Fibroblast of pulmonary artery (primary cell): ENCODE data around the gene SYTL5.

Experiments
- DNase-seq: peaks from one replicate; pipeline ENCODE4 v3.0.0-alpha.2; 2010; ENCODE audit warnings: low read depth
- H3K4me3 ChIP-seq: replicated peaks from 2 replicates; pipeline ENCODE4 v1.5.1; 2011; ENCODE audit warnings: low read depth, mild to moderate bottlenecking, control low read depth, low read length, moderate library complexity
- CTCF ChIP-seq: IDR thresholded peaks from 2 replicates; pipeline ENCODE4 v1.5.1; 2011; ENCODE audit warnings: mild to moderate bottlenecking, control low read depth, low read length, inconsistent platforms; ENCODE audit errors: missing control alignments

The SYTL5 gene

GRCh38 chrX:38009641-38010040 is 3.3 kb downstream of the SYTL5 start:
- no peak for TF ChIP-seq CTCF
- no peak for DNase-seq
- no peak overlapping the region for H3K4me3 ChIP-seq

DNA sequence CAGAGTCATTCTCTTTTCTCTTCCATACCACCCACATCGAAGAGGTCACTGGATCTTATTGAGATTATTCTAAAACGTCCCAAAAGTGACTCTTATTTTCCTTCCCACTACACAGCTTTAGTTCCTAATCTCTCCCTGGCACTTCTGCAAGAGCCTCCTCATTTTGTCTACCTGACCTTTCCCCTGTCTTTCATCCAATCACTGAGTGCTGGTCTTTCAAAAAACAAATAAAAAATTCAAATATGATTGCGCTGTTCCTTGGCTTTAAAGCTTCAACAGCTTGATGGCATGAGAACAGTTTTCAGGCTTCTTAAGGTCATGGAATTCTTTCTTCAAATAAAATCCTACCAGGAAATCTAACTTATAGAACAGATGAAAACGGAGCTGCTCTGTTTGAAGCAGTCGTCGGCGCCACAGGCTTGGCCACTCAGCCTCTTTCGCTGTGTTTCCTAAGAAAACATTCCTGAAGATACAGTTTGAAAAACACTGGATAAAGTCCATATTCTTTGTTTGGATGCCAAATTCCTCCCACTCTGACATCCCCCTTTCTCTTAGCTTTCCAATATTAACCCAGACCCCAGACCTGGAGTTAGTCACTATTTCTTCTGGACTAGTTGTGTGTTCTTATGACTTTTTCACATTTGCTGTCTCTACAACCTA is 12.5 kb downstream of the SYTL5 start:
- no peak overlapping the region for H3K4me3 ChIP-seq
- TF ChIP-seq CTCF: no peak
- DNase-seq: peak; percentile 35

- TF ChIP-seq CTCF: no peak
- DNase-seq: no peak
- no peak overlapping the region for H3K4me3 ChIP-seq
These were observed 21.9 kb downstream of the SYTL5 start for GRCh38 chrX:38028300-38028699.

DNA sequence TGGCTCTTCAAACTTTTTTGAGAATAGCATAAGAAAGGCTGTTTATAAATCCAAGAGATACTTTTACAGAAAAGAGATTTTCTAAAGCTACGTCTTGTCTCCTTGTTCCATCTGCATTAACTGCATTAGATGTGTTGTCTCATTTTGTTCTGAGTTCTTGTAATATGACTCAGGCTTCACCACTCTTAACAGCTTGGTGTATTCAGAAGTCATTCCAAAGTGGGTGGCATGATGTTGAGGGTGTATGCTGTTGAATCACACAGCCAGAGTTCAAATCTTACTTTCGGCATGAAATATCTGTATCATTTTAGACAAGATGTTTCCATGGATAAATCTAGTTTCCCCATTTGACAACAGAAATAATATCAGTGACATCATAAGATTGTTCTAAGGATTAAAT is 30.1 kb downstream of the SYTL5 start:
- TF ChIP-seq CTCF: no peak
- DNase-seq: no peak
- no peak overlapping the region for H3K4me3 ChIP-seq

DNA sequence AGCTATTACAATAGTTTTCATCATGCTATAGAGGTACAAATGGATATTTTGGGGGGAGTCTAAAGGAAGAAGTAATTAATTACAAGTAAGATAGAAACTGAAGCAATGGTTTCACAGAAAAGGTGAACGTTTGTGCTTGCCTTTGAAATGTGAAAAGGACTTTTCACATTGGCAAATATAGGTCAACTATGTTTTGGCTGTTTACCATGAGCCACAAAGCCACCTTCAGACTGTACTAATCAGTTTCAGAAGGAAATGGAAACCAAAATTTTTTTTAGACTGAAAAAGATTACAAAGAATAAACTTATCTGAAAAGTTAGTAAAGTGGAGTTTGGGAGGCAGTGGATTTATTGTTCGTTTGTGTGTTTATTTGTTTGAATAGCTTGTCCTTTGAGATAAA is 32.1 kb downstream of the SYTL5 start:
- TF ChIP-seq CTCF: no peak
- DNase-seq: no peak
- H3K4me3 ChIP-seq: no peak overlapping the region

GRCh38 chrX:38041237-38041636 is 34.9 kb downstream of the SYTL5 start:
- no peak for TF ChIP-seq CTCF
- no peak overlapping the region for H3K4me3 ChIP-seq
- no peak for DNase-seq

DNA sequence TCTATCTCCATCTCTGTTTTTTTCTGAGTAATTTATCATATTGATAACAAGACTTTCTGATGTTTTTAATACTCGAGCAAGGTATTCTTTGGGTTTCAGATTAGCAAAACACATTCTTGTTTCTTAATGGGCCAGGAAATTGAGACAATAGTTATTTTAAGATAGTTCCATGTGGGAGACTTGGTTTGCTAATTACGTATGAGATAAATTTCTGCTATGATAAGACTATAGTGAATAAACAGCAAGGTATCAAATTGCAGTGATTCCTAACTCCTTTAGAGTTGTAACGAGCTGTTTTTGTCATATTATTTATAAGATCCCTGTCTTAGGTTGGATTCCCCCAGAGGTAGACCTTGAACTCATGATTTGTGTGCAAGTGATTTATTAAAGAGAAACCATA is 38.3 kb downstream of the SYTL5 start:
- TF ChIP-seq CTCF: no peak
- DNase-seq: no peak

More for the DNA sequence above, 38.3 kb downstream of the SYTL5 start:
- H3K4me3 ChIP-seq: no peak overlapping the region
